Esophagus muscularis mucosa (tissue), 4 donors: ENCODE results near the gene KCMF1. TPM values are rescaled to one million over a fixed set of nuclear protein-coding genes. Genes with fewer than 3 reads are reported as not detected.
A peak's percentile ranks its signal among the peaks of the same experiment; 100 is the strongest.

ENCODE experiments used
- DNase-seq: peaks from one replicate; pipeline ENCODE4 v3.0.0-alpha.2; 2017; ENCODE audit errors: extremely low spot score
- H3K27ac ChIP-seq, 4 donors: fragments of 200-600 bp; sonication (generic); replicated peaks in 1 of 4; 1 replicate in 3 of 4; 2 replicates in 1 of 4; pipeline ENCODE4 v1.5.1; 2016 to 2019; ENCODE audit warnings: mild to moderate bottlenecking in 1 of 4
- H3K27me3 ChIP-seq, 4 donors: fragments of 200-600 bp; sonication (generic); one replicate each; pipeline versions ENCODE4 v1.5.1 to v1.6.0; 2016 to 2019
- H3K36me3 ChIP-seq, 4 donors: fragments of 200-600 bp; sonication (generic); one replicate each; pipeline ENCODE4 v1.5.1; 2016 to 2019
- H3K4me1 ChIP-seq, 4 donors: fragments of 200-600 bp; sonication (generic); one replicate each; pipeline ENCODE4 v1.5.1; 2016 to 2019
- H3K4me3 ChIP-seq, 4 donors: fragments of 200-600 bp; sonication (generic); 1 replicate in 2 of 4; 2 replicates in 2 of 4; pipeline ENCODE4 v1.5.1; 2016 to 2019; ENCODE audit warnings: mild to moderate bottlenecking in 4 of 4, moderate library complexity in 1 of 4
- H3K9me3 ChIP-seq, 4 donors: fragments of 200-600 bp; sonication (generic); 1 replicate in 3 of 4; 2 replicates in 1 of 4; pipeline ENCODE4 v1.5.1; 2016 to 2019
- EP300 ChIP-seq: sonication (generic); formaldehyde crosslinking; IDR thresholded peaks from one replicate; pipeline ENCODE4 v1.6.1; 2017; ENCODE audit warnings: antibody characterized with exemption
- POLR2A ChIP-seq: fragments of 450-650 bp; IDR thresholded peaks from one replicate; pipeline ENCODE4 v1.6.1; 2017; ENCODE audit warnings: antibody characterized with exemption, moderate library complexity, mild to moderate bottlenecking, low read depth
- POLR2AphosphoS5 ChIP-seq, 2 donors: sonication (generic); formaldehyde crosslinking; IDR thresholded peaks; one replicate each; pipeline ENCODE4 v1.6.1; 2017; ENCODE audit warnings: antibody characterized with exemption in 2 of 2
- WGBS: methylation state at CpG from one replicate; pipeline ENCODE4 v1.1.5; 2018; 5-methylcytosine and 5-hydroxymethylcytosine counted together
- intact Hi-C: fragments of 100-400 bp; cut with DNase I; formaldehyde crosslinking; loops from one replicate; pipeline ENCODE4 v1.15.1; 2023
- total RNA-seq, 4 donors: library from RNA; depleted of rRNA; stranded (reverse); fragments of >200 nt; gene quantifications; one replicate each; pipeline versions ENCODE4 v1.1.0 to v1.2.1, GENCODE V29; 2016
- TF ChIP-seq, protein P1 (sequence below), 3 experiments: fragments of 200-600 bp in 2 of 3; fragments of 450-650 bp in 1 of 3; sonication (generic) in 2 of 3; IDR thresholded peaks; one replicate each; pipeline ENCODE4 v1.5.1; 2017 to 2019; ENCODE audit warnings: antibody characterized with exemption in 3 of 3, mild to moderate bottlenecking in 2 of 3, moderate library complexity in 1 of 3

KCMF1 gene
- total RNA-seq, 4 donors from 2014 or later = 48.0 to 73.1 (median 65.4) TPM

DNA sequence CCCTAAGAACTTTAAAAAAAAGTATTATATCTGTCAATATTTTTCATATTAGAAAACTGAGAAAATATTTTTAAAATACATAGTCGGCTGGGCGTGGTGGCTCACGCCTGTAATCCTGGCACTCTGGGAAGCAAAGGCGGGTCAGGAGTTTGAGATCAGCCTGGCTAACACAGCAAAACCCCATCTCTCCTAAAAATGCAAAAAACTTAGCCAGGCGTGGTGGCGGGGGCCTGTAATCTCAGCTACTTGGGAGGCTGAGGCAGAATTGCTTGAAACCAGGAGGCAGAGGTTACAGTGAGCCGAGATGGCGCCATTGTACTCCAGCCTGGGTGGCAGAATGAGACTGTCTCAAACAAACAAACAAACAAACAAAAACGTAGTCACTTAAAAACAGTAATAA is 5.1 kb upstream of the KCMF1 start:
- Histone ChIP-seq H3K9me3 (no peaks in the 10 kb centered on the region), H3K27ac (no peak overlapping the region), H3K4me3 (no peak overlapping the region), H3K27me3 (no peaks in the 10 kb centered on the region), H3K4me1 (peaks cover 15 to 48% (median 33%) of the 10 kb centered on the region in 4 donors), H3K36me3 (peaks cover 0 to 13% (median 9%) of the 10 kb centered on the region in 4 donors)
- WGBS = 94% methylated on average over 9 of the region's 9 CpGs
- intact Hi-C loops = no loop called here
- TF ChIP-seq, protein P1, sequence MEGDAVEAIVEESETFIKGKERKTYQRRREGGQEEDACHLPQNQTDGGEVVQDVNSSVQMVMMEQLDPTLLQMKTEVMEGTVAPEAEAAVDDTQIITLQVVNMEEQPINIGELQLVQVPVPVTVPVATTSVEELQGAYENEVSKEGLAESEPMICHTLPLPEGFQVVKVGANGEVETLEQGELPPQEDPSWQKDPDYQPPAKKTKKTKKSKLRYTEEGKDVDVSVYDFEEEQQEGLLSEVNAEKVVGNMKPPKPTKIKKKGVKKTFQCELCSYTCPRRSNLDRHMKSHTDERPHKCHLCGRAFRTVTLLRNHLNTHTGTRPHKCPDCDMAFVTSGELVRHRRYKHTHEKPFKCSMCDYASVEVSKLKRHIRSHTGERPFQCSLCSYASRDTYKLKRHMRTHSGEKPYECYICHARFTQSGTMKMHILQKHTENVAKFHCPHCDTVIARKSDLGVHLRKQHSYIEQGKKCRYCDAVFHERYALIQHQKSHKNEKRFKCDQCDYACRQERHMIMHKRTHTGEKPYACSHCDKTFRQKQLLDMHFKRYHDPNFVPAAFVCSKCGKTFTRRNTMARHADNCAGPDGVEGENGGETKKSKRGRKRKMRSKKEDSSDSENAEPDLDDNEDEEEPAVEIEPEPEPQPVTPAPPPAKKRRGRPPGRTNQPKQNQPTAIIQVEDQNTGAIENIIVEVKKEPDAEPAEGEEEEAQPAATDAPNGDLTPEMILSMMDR (IDR thresholded peaks at IDR 0.05) = no peak
- TF ChIP-seq POLR2A = no peak
- TF ChIP-seq POLR2AphosphoS5 (IDR thresholded peaks at IDR 0.05) = no peak
- TF ChIP-seq EP300 = no peak
- DNase-seq = no peak

DNA sequence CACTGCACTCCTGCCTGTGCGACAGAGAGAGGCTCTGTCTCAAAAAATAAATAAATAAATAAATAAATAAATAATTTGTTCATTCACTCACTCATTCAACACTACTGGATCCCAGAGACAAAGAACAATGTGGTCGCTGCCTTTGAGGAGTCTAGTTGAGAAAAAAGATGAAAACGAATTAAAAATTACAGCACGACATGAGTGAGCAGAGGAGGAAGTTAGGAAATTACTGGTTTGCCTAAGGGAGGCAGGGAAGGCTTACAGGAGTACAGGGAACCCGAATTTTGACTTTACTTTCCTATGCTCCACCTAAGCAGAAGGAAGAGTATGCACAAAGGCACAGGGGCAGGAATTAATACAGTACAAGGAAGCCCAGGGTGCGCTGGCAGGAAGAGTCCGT is 4.2 kb upstream of the KCMF1 start:
- no peaks in the 10 kb centered on the region for H3K9me3 ChIP-seq
- no peaks in the 10 kb centered on the region for H3K27me3 ChIP-seq
- 83% methylated on average over 7 of the region's 7 CpGs for WGBS
- peaks cover 15 to 48% (median 33%) of the 10 kb centered on the region in 4 donors for H3K4me1 ChIP-seq
- intact Hi-C loops = no loop called here
- no peak overlapping the region for H3K27ac ChIP-seq
- H3K36me3 ChIP-seq = peaks cover 0 to 13% (median 9%) of the 10 kb centered on the region in 4 donors
- no peak overlapping the region for H3K4me3 ChIP-seq
- no peak for DNase-seq
- TF ChIP-seq POLR2A (no peak), EP300 (no peak), POLR2AphosphoS5 (IDR thresholded peaks at IDR 0.05) (no peak)
- TF ChIP-seq, protein P1 (IDR thresholded peaks at IDR 0.05) = no peak

DNA sequence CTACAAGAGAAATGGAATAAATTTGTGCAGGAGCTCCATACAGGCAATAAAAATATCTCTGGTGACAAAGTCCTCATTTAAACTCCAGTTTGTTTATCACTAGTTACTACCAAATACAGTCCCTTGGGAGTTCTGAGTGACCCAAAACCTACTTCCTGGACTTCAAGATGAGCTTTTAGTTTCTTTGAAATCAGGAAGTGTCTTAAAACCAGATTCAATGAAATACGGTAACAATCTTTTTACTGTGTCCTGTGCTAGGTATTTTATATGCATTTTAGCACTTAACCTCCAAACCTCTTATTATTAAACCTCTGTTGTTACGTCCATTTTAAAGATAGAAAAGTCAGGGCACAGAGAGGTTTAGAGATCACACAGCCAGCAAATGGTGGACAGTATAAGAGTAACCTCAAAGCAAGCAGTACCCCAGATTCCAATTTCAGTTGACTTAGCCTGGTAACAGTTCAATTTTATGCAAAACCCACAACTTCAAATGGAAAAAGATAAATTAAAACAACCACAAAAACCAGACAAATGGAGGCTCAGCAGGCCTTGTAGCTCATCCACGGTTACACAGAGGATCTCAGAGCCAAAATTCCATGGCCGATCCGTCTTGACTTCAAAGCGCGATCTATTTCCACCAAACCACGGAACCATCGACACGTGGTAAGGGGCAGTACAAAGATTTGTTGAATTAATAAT is 1.3 kb upstream of the KCMF1 start:
- Histone ChIP-seq H3K4me1 (peaks cover 22 to 65% (median 51%) of the 10 kb centered on the region in 4 donors), H3K9me3 (no peaks in the 10 kb centered on the region), H3K4me3 (peak overlapping the region; percentile 92 to 98 (median 94)), H3K27ac (peak overlapping the region; percentile 95 to 99 (median 98)), H3K27me3 (no peaks in the 10 kb centered on the region), H3K36me3 (peaks cover 0 to 13% (median 9%) of the 10 kb centered on the region in 4 donors)
- intact Hi-C loops = loop anchor here (5.0 kb wide), 2 partner anchors 47 to 62 kb away; partner anchors contain the start of gene TMSB10
- 2% methylated on average over 10 of the region's 10 CpGs for WGBS
- no peak for DNase-seq
- no peak for TF ChIP-seq POLR2AphosphoS5 (IDR thresholded peaks at IDR 0.05)
- no peak for TF ChIP-seq EP300
- no peak for TF ChIP-seq POLR2A

DNA sequence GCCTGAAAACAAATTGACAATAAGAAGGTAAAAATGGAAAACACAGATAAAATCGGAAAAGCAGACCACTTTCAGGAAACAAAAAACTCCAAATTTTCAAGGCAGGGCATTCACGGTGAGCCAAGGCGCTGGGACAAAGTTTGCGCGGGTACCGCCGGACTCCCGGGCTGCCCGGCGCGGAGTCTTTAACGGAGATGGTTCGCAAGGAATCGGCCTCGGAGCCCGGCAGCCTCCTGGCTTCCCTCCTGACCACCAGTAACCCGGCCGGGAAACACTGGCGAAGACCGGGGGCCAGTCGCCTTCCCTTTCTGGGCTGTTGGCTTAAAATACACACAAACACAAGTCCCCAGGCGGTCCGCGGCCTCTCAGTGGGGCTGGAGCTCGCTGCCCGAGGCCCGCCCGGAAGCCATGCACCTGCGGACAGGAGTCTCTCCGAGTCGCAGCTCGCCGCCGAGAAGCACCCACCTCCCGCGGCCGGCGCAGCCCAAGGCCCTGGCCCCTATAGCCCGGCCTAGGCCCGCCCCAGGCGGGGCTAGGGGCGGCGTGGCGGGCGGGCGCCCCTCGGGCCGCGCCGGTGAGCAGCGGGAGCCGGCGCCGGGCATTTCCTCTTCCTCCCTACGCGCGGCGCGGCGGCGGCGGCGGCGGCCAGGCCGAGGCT is 622 bp upstream of the KCMF1 start:
- no peaks in the 10 kb centered on the region for H3K27me3 ChIP-seq
- H3K4me3 ChIP-seq = peak overlapping the region; percentile 92 to 98 (median 94)
- TF ChIP-seq POLR2A (no peak), POLR2AphosphoS5 (IDR thresholded peaks at IDR 0.05) (peak in 1 of 2 donors; percentile 13)
- peak overlapping the region; percentile 95 to 99 (median 98) for H3K27ac ChIP-seq
- peaks cover 0 to 12% (median 8%) of the 10 kb centered on the region in 4 donors for H3K36me3 ChIP-seq
- H3K4me1 ChIP-seq = peaks cover 22 to 71% (median 57%) of the 10 kb centered on the region in 4 donors
- H3K9me3 ChIP-seq = no peaks in the 10 kb centered on the region
- intact Hi-C loops = loop anchor here (5.0 kb wide), 2 partner anchors 48 to 63 kb away; partner anchors contain the start of gene TMSB10
- no peak for DNase-seq
- under 1% methylated on average over 21 of the region's 65 CpGs for WGBS

DNA sequence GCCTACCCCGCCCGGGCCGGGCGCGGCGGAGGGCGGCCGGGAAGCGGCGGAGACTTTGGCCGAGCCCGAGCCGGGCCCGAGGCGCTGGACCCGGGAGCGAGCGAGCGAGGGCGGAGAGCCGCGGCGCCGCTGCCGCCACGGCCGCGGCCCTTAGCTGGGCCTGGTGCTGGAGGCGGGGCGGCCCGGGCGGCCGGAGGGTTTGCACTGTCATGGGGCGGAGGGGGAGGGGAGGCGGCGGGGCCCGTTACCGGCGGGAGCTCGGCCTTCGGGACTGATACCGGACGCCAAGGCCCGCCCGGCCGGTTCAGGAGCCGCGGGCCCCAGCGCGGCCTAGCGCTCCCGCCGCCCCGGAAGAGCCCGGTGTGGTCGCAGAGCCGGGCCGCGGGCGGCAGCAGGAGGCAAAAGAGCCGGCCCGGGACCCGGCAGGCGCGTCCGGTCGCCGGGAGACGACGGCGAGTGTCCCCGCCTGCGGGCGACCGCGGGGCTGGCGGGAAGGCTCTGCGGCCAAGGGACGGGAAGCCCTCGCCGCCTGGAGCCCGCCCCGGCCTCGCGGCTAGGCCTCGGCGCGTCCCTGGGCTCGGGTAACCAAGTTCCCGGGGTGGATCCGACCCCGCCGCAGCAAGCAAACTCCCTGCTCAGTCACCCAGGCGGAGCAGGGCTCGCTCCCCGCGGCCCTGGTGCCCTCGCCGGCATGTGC is 697 bp downstream of the KCMF1 start:
- H3K9me3 ChIP-seq = no peaks in the 10 kb centered on the region
- TF ChIP-seq, protein P1 (IDR thresholded peaks at IDR 0.05) = no peak
- TF ChIP-seq POLR2A (no peak), POLR2AphosphoS5 (IDR thresholded peaks at IDR 0.05) (no peak), EP300 (no peak)
- WGBS = 0% methylated on average over 16 of the region's 99 CpGs
- H3K4me1 ChIP-seq = peaks cover 28 to 82% (median 68%) of the 10 kb centered on the region in 4 donors
- H3K27ac ChIP-seq = peak overlapping the region; percentile 95 to 99 (median 98)
- DNase-seq = no peak
- H3K27me3 ChIP-seq = no peaks in the 10 kb centered on the region
- H3K36me3 ChIP-seq = peaks cover 0 to 3% (median 0%) of the 10 kb centered on the region in 4 donors
- intact Hi-C loops = loop anchor here (5.0 kb wide), 2 partner anchors 49 to 64 kb away; partner anchors contain the start of gene TMSB10
- H3K4me3 ChIP-seq = peak overlapping the region; percentile 92 to 98 (median 94)
